SK-N-SH treated with all-trans-retinoic acid at 6 μM for 48 hours (cell line): ENCODE results near the gene SH2B3.

ENCODE experiments used
- ZC3H10 ChIP-seq: fragments of 250-450 bp; sonication (Bioruptor Pico); IDR thresholded peaks from 2 replicates; pipeline ENCODE4 v1.5.1; 2021; ENCODE audit warnings: mild to moderate bottlenecking, moderate library complexity
- ZFP3 ChIP-seq: fragments of 250-450 bp; sonication (Bioruptor Pico); IDR thresholded peaks from 2 replicates; pipeline ENCODE4 v1.5.0; 2020; ENCODE audit warnings: mild to moderate bottlenecking, moderate library complexity

GRCh38 chr12:111435661-111436201 lies 30.0 kb downstream of the SH2B3 start:
- TF ChIP-seq ZC3H10, result no peak
- TF ChIP-seq ZFP3 (CRISPR knock-in tag), result no peak
